NCI-H128 (cell line): ENCODE measurements around the gene SLC7A4.

Source experiments
- DNase-seq: peaks from one replicate; lab custom pipeline; 2025; ENCODE audit not compliant: unreplicated experiment; lab: John Stamatoyannopoulos, UW

SLC7A4 gene

GRCh38 chr22:21000207-21000986 lies 32.0 kb downstream of the SLC7A4 start:
- no peak for DNase-seq

- no peak for DNase-seq
Measured at GRCh38 chr22:20999350-21000206, 32.8 kb downstream of the SLC7A4 start.

GRCh38 chr22:20998411-20999336 lies 33.7 kb downstream of the SLC7A4 start:
- DNase-seq = no peak

GRCh38 chr22:20997536-20998257 lies 34.7 kb downstream of the SLC7A4 start:
- DNase-seq = no peak

- DNase-seq = no peak
Measured at GRCh38 chr22:20996598-20997535, 35.5 kb downstream of the SLC7A4 start.

GRCh38 chr22:20996031-20996410 lies 36.3 kb downstream of the SLC7A4 start:
- DNase-seq = no peak

- DNase-seq = no peak
Measured at GRCh38 chr22:20995329-20996030, 36.9 kb downstream of the SLC7A4 start.

- DNase-seq = no peak
Measured at GRCh38 chr22:20994902-20995241, 37.5 kb downstream of the SLC7A4 start.

- DNase-seq = no peak
Measured at GRCh38 chr22:20994128-20994901, 38.0 kb downstream of the SLC7A4 start.

GRCh38 chr22:20993304-20994127 lies 38.8 kb downstream of the SLC7A4 start:
- no peak for DNase-seq

GRCh38 chr22:20992456-20993303 lies 39.7 kb downstream of the SLC7A4 start:
- DNase-seq = no peak

GRCh38 chr22:20992056-20992442 lies 40.3 kb downstream of the SLC7A4 start:
- DNase-seq = no peak

- no peak for DNase-seq
Measured at GRCh38 chr22:20991252-20992055, 40.9 kb downstream of the SLC7A4 start.

GRCh38 chr22:20990184-20991180 lies 41.9 kb downstream of the SLC7A4 start:
- no peak for DNase-seq
